Breast epithelium (tissue), 4 donors: ENCODE measurements around the gene PARK7. TPM values are rescaled to one million over a fixed set of nuclear protein-coding genes. Genes with fewer than 3 reads are reported as not detected.

ENCODE experiments used
- DNase-seq, 2 donors: peaks; one replicate each; pipeline ENCODE4 v3.0.0-alpha.2; 2019; ENCODE audit warnings: low spot score in 2 of 2
- H3K27ac ChIP-seq, 2 donors: fragments of 200-600 bp; sonication (generic) in 1 of 2; one replicate each; pipeline ENCODE4 v1.5.1; 2016 to 2019; ENCODE audit warnings: mild to moderate bottlenecking in 1 of 2
- H3K27me3 ChIP-seq, 2 donors: fragments of 200-600 bp; sonication (generic) in 1 of 2; one replicate each; pipeline versions ENCODE4 v1.5.1 to v1.6.0; 2017 to 2019; ENCODE audit warnings: control low read depth in 1 of 2, mild to moderate bottlenecking in 1 of 2
- H3K36me3 ChIP-seq: fragments of 200-600 bp; one replicate; pipeline ENCODE4 v1.5.1; 2019
- H3K4me1 ChIP-seq, 2 donors: fragments of 200-600 bp; sonication (generic); one replicate each; pipeline ENCODE4 v1.5.1; 2016 to 2019; ENCODE audit warnings: control low read depth in 1 of 2
- H3K4me3 ChIP-seq, 3 donors: fragments of 200-600 bp; sonication (generic); 1 replicate in 2 of 3; 2 replicates in 1 of 3; pipeline ENCODE4 v1.5.1; 2016 to 2019; ENCODE audit warnings: mild to moderate bottlenecking in 3 of 3, moderate library complexity in 2 of 3
- H3K9me3 ChIP-seq, 2 donors: fragments of 200-600 bp; sonication (generic) in 1 of 2; one replicate each; pipeline ENCODE4 v1.5.1; 2016 to 2019; ENCODE audit warnings: control low read depth in 1 of 2
- POLR2A ChIP-seq: fragments of 450-650 bp; IDR thresholded peaks from one replicate; pipeline ENCODE4 v1.6.1; 2016; ENCODE audit warnings: antibody characterized with exemption, mild to moderate bottlenecking, moderate library complexity
- POLR2AphosphoS5 ChIP-seq, 3 donors: sonication (generic); formaldehyde crosslinking; IDR thresholded peaks; one replicate each; pipeline ENCODE4 v1.6.1; 2017; ENCODE audit warnings: antibody characterized with exemption in 3 of 3
- intact Hi-C: fragments of 100-400 bp; cut with DNase I; formaldehyde crosslinking; loops from one replicate; pipeline ENCODE4 v1.15.1; 2023; ENCODE audit warnings: low total_unique reads
- total RNA-seq, 3 donors: library from RNA; depleted of rRNA; stranded (reverse); fragments of >200 nt; gene quantifications; one replicate each; pipeline ENCODE4 v1.1.0, GENCODE V29; 2016
- TF ChIP-seq, protein P1 (sequence below), 3 donors: fragments of 450-650 bp; IDR thresholded peaks; one replicate each; pipeline ENCODE4 v1.5.1; 2016 to 2017; ENCODE audit warnings: antibody characterized with exemption in 3 of 3, mild to moderate bottlenecking in 3 of 3, moderate library complexity in 3 of 3

PARK7 gene
- total RNA-seq, 3 donors from 2014 or later = 205 to 227 (median 213) TPM

DNA sequence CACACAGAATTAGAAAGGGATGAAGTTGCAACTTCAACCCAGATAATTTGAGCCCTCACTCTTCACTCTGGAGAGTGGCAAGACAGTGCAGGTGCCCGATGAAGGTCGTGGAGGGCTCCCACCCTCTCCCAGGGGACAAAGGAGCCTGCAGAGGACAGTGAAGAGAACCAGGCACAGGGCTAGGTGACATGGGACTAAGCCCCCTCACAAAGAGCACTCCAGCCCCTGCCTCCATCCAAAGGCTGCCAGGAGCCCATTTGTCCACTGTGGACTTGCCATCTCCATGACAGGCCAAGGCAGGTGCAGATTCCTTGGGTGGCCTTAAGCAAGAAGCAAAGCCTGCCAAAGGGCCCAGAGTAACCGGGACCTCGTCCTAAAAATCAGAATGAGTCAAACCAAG, 49.5 kb downstream of the PARK7 start:
- no peaks in the 10 kb centered on the region for H3K9me3 ChIP-seq
- peaks cover 1 to 8% of the 10 kb centered on the region in 2 donors for H3K4me1 ChIP-seq
- no peak overlapping the region for H3K4me3 ChIP-seq
- no peaks in the 10 kb centered on the region for H3K36me3 ChIP-seq
- intact Hi-C loops = no loop called here
- TF ChIP-seq POLR2AphosphoS5 (IDR thresholded peaks at IDR 0.05) (peak in 2 of 3 donors; percentile 65 to 83), POLR2A (no peak)
- TF ChIP-seq, protein P1, sequence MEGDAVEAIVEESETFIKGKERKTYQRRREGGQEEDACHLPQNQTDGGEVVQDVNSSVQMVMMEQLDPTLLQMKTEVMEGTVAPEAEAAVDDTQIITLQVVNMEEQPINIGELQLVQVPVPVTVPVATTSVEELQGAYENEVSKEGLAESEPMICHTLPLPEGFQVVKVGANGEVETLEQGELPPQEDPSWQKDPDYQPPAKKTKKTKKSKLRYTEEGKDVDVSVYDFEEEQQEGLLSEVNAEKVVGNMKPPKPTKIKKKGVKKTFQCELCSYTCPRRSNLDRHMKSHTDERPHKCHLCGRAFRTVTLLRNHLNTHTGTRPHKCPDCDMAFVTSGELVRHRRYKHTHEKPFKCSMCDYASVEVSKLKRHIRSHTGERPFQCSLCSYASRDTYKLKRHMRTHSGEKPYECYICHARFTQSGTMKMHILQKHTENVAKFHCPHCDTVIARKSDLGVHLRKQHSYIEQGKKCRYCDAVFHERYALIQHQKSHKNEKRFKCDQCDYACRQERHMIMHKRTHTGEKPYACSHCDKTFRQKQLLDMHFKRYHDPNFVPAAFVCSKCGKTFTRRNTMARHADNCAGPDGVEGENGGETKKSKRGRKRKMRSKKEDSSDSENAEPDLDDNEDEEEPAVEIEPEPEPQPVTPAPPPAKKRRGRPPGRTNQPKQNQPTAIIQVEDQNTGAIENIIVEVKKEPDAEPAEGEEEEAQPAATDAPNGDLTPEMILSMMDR (IDR thresholded peaks at IDR 0.05) = no peak
- H3K27ac ChIP-seq = peak overlapping the region in 1 of 2 donors; percentile 38
- DNase-seq = no peak
- no peaks in the 10 kb centered on the region for H3K27me3 ChIP-seq

DNA sequence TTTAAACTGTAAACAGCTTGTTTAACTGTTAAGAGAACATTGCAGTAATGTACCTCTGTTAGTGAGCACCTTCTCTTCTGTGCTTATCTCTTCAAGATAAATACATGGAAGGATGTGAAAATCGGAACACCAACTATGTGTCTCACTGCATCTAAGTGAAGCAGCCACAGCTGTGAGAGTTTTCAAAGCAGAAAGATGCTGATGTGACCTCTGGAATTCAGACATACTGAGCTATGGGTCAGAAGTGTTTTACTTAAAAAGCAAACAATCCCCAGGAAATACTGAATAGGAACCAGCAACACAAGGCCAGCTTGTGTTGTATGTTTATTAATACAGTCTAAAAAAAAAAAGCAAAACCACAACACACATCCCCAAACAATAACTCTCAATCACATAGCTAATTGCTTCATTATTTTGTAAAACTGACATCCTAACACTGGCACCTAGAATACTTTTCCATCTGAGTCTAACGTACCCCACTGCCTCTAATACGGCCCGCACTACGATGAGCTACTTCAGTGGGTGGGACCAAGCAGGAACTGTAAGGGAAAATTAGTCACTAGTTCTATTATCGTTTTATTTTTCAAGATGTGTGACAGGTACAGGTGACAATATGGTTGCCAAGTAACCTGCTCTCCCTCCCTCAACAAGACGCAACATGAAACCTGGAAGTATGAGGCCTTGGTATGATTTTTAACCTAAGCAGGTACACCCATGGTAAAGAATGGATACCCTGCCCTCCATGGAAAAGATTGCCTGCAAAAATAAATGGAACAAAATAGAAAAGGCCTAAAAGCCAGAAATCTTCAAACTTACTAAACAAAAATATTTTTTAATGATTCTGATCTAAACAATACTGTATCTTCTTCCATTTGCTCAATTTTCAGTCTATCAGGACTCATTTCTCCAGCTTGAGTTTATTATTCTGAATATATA, 50.7 kb downstream of the PARK7 start:
- TF ChIP-seq, protein P1 (IDR thresholded peaks at IDR 0.05) = no peak
- TF ChIP-seq POLR2A (no peak), POLR2AphosphoS5 (IDR thresholded peaks at IDR 0.05) (peak in 1 of 3 donors; percentile 92)
- H3K9me3 ChIP-seq = no peaks in the 10 kb centered on the region
- H3K4me1 ChIP-seq = peaks cover 0 to 7% of the 10 kb centered on the region in 2 donors
- no peak overlapping the region for H3K27ac ChIP-seq
- no peak overlapping the region for H3K4me3 ChIP-seq
- H3K36me3 ChIP-seq = no peaks in the 10 kb centered on the region
- intact Hi-C loops = no loop called here
- DNase-seq = no peak
- no peaks in the 10 kb centered on the region for H3K27me3 ChIP-seq

DNA sequence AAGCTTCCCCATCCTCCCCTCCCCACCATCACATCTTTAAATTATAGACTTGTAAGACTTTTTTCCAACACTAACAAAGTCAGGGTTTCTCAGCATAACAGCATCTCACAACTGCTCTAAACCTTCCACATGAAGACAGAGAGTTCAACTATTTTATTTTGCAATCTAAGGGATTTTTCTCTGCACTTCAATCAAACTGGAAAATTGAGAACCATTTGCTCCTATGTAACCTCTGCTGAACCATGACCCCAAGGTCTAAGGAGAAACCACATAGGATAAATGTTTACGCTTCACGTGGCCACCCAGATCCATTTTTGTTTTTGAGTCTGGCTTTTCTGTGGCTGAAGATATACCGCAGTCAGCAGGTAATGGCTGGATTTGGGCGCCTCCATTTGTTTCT, 51.4 kb downstream of the PARK7 start:
- H3K9me3 ChIP-seq = no peaks in the 10 kb centered on the region
- intact Hi-C loops = no loop called here
- no peaks in the 10 kb centered on the region for H3K27me3 ChIP-seq
- DNase-seq = no peak
- no peak for TF ChIP-seq POLR2AphosphoS5 (IDR thresholded peaks at IDR 0.05)
- no peak for TF ChIP-seq POLR2A
- TF ChIP-seq, protein P1 (IDR thresholded peaks at IDR 0.05) = peak in 1 of 3 donors; percentile 6
- H3K27ac ChIP-seq = peak overlapping the region in 1 of 2 donors; percentile 41
- no peak overlapping the region for H3K4me3 ChIP-seq
- peaks cover 0 to 7% of the 10 kb centered on the region in 2 donors for H3K4me1 ChIP-seq
- H3K36me3 ChIP-seq = no peaks in the 10 kb centered on the region

DNA sequence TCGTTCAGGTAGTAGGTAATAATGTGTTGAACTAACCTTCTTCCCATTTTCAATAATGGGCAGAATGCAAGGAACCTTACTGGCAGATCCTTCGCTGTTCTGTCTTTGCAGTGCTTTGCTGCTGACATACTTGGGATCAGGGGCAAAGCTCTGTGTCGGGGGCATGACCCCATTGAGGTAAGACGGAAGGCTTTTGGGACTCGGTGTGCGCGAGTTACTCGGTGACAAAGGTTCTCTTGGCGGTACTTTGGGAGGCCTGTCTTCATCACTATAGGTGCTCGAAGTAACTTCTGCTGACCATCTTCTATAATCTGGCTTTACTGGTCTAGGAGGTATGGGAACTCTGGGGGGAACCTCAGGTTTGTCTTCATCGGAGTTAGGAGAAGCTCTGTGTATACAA, 51.9 kb downstream of the PARK7 start:
- peak overlapping the region; percentile 41 to 97 for H3K27ac ChIP-seq
- H3K4me1 ChIP-seq = peaks cover 0 to 7% of the 10 kb centered on the region in 2 donors
- intact Hi-C loops = no loop called here
- DNase-seq = no peak
- H3K9me3 ChIP-seq = no peaks in the 10 kb centered on the region
- H3K36me3 ChIP-seq = no peaks in the 10 kb centered on the region
- TF ChIP-seq POLR2AphosphoS5 (IDR thresholded peaks at IDR 0.05) = peak in 2 of 3 donors; percentile 35 to 89
- no peak for TF ChIP-seq POLR2A
- TF ChIP-seq, protein P1 (IDR thresholded peaks at IDR 0.05) = peak in 1 of 3 donors; percentile 3
- H3K27me3 ChIP-seq = no peaks in the 10 kb centered on the region
- no peak overlapping the region for H3K4me3 ChIP-seq

DNA sequence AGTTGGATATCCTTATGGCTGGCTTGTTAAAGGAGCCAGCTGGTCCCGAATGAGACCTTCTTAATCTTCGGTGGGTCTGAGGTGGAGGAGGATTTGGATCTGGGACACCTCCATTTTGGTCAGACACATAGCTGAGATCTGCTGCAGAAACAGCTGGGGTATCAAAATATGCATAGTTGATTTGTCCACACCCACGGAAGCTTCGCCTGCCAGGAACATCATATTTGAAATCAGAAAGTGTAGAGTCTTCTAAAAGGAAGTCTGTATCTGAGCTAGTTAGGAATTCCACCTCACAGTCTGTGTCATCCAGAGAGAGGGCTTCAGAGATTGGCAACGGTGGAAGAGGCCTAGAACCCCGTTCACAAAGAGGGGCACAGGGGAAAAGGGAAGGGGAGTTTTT, 52.3 kb downstream of the PARK7 start:
- TF ChIP-seq POLR2A = no peak
- peak in 1 of 3 donors; percentile 10 for TF ChIP-seq POLR2AphosphoS5 (IDR thresholded peaks at IDR 0.05)
- DNase-seq = no peak
- H3K27me3 ChIP-seq = no peaks in the 10 kb centered on the region
- H3K4me3 ChIP-seq = no peak overlapping the region
- H3K9me3 ChIP-seq = no peaks in the 10 kb centered on the region
- H3K27ac ChIP-seq = peak overlapping the region; percentile 41 to 97
- intact Hi-C loops = no loop called here
- H3K4me1 ChIP-seq = peaks cover 0 to 7% of the 10 kb centered on the region in 2 donors
- no peaks in the 10 kb centered on the region for H3K36me3 ChIP-seq
